NCI-H146 treated with DMSO at 0.1 percent for 48 hours (cell line): Measurements from ENCODE around the gene DOK5.

ENCODE experiments used
- DNase-seq: peaks from one replicate; lab custom pipeline; 2025; ENCODE audit not compliant: unreplicated experiment; lab: John Stamatoyannopoulos, UW

The DOK5 gene

DNA sequence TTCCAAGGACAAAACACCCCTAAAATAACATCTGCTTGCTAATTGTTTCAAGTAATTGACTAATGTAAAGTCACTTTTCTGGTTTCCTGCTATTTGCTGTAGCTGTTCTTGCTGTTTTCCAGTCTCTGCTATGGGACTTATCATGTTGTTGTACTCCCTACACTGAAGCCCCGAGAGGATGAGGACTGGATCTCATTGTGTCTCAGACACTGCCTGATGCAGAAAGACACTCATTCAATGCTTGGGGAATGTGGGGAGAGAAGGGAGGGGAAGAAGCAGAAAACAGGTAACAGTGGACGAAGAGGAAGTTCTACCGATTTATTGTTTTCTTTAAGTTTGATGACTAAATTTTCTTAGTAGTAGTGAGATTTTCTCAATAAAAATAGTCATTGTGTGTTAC, 79.8 kb downstream of the DOK5 start:
- no peak for DNase-seq

DNA sequence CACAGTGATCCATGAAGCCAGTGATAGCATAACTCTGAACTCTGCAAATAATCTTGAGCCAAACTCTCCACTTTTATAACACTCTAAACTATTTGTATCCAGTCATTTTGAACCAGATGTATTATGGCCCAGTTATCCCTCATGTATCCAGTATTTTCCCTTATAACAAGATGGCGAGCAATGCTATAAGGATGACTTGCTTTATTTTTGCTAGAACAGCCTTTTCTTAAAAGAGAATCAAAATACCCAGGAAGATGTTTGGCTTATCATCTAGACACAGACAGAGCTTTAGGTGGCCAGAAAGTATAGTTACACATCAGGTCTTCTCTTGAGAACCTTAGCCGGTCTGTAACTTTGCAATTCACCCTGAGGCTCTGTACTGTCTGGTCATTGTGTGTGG, 81.0 kb downstream of the DOK5 start:
- DNase-seq: no peak

DNA sequence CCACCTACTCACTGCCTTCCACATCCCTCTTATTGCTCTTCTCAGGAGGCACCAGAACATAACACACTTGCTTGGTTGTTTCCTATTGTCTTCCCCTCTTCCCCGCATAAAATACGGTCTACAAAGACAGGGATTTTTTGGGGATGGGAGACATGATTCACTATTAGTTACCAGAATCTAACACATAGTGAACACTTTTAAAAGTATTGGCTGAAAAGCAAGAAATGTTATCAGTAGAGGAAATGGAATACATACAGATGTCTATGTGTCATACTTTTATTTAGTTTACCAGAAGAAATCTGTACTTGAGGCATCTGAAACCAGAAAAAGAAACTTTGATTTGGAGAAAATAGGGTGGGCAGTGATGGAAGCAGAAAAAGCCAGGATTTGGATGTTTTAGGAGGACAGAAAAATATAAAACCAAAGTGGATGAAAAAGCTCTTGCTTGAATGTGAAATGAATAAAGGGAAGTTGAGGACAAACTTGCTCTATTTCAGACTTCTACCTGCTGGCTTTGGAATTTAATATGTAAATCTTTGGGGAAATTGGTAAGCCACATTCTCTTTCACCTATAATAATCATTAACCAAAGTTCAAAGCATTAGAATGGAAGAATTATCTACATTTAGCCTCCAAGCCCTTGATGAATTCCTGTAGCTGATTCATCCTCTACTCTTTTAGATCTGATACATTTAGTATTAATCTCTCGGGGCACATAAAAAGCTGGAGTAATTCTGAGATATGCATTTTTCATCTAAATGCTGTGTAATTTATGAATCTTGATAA, 82.6 kb downstream of the DOK5 start:
- no peak for DNase-seq

DNA sequence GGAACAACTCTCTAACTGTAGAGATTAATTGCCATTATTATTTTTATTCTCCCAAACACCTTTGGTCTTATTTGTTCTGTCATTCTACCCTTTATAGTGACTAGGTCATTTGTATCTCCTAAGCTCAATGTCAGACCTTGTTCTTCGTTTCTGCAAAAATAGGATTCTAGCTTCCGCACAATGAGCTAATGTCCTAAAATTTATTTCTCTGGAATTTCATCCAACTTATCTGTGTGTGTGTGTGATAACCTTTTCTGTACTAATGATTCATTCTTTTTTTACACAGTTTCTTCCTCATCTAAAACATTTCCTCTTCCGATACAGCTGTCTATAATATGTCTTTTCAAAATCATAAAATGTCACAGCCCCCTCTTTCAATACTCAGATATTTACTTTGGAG, 84.5 kb downstream of the DOK5 start:
- DNase-seq: no peak

DNA sequence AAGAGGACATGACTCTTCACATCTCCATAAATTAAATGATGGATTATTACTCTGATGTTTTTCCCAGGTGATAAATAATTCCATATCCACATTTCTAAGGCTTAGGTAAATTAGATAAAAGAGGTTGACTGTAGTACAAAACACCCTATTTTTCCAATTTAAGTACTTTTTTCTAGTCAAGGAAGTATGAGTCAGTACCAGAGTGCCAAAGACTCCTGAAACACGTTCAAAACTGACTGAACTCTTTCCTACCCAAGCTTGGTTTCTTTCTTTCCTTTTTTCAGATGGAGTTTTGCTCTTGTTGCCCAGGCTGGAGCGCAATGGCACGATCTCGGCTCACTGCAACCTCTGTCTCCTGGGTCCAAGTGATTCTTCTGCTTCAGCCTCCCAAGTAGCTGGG, 85.0 kb downstream of the DOK5 start:
- DNase-seq: no peak

DNA sequence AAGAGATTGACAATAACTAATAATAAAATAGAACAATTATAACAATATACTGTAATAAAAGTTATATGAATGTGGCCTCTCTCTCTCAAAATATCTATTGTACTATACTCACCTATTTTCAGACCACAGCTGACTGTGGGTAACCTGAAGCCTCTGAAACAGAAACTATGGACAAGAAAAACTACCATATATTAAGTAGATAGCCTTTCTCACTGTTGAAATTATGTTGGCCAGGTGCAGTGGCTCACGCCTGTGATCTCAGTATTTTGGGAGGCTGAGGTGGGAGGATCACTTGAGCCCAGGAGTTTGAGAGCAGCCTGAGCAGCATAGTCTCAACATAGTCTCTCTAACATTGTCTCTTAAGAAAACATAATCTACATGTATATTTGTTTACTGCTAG, 89.9 kb downstream of the DOK5 start:
- no peak for DNase-seq

DNA sequence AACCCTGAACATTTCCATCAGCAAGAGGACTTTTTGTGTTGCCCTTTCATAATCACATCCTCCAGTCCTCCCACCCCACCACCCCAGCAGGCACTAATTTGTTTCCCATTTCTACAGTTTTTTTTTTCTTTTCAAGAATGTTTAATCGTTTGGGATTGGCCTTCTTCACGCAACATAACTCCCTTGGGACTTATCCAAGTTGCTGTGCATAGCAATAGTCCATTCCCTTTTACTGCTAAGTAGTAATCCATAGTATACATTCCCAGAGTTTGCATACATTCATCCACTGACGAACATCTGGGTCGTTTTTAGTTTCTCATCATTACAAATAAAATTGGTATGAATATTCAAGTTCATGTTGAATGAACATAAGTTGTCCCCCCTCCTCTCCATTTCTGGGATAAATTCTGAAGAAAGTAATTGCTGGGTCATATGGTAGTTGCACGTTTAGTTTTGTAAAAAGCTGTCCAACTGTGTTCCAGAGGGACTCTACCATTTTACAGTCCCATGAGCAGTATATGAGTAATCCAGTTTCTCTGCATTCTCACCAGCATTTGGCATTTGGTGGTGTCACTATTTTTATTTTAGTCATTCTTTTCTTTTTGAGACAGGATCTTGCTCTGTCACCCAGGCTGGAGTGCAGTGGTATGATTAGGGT, 90.8 kb downstream of the DOK5 start:
- DNase-seq: no peak

DNA sequence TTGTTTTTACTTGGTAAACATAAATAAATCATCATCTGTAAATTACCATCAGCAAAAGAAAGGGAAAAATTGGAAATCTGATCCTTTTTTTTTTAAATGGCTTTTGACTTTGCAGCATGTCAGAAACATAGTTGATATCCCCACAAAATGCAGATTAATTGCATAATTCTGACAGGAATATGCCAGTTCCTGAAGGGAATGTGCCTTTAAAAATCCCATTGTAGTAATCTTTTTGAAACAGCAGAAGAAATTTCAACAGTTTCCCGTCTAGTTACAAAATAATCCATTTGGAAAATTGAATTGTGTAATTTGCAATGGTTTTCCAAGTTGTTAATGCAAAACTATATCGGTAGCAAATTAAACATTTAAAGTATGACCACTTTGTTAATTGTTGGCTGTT, 95.2 kb downstream of the DOK5 start:
- DNase-seq: no peak

DNA sequence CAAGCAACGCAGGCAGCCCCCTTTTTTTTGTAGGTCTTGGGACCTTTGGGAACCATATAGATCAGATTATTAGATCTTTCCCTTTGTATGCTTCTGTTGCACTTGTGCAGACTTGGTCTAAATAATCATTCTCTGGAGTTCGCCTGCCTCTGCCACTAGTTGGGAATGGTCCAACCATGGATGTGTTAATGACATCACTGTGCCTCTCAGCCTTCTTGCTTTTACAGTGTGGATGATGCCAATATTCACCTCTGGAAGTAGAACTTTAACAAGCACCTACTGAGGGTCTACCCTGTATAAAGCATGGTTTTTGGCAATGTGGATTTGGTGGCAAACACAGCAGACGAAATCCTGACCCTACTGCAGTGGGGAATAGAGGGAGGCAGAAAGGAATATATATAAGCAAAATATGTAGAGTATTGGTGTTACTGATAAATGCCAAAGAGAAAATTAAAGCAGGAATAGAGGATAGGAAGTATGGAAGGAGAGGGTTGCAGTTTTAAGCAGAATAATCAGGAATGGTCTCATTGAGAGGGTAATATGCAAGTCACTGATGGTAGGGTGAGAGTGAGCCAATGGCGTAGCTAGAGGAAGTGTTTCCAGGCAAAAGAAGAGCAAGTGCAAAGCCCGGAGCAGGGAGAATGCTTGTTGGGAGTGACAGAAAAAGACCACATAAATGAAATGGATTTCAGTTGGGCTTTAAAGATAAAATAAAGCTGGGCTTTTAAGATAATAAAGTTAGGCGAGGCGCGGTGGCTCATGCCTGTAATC, 97.5 kb downstream of the DOK5 start:
- DNase-seq: no peak

DNA sequence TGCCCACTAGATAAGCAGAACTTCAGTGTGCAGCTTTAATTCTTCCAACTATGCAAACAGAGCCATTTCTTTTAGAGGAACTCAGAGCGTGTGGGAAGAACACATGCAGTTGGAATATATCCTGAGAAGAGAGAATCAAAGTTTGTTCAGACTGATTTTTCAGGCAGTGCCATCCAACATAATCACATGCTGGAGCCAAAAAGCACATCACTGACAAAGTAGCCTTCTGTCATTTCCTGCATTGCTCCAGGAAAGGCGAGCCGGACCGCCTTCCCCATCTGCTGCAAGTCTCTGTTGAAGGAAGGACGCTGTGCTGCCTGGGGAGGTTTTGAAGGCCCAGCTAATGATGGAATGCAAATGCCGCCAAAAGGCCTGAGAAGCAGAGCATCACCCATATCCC, 98.4 kb downstream of the DOK5 start:
- DNase-seq: no peak

DNA sequence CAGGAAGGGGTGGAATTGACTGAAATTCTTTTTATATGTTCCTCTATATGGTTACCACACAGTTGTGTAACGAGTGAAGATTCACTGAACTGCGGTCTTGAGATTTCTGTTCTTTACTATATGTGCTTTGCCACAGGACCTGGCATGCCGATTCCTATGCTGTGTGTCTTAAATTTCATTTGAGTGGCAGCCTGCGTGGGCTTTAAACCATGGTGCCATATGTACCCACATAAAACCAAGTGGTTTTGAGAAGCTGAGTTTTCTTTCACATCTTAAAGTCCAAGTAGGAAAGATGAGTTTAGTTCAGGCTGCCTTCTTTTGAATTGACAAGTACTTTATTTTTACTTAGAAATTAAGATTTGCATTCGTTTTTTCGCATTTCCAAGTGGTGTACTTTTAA, 101.1 kb downstream of the DOK5 start:
- no peak for DNase-seq

DNA sequence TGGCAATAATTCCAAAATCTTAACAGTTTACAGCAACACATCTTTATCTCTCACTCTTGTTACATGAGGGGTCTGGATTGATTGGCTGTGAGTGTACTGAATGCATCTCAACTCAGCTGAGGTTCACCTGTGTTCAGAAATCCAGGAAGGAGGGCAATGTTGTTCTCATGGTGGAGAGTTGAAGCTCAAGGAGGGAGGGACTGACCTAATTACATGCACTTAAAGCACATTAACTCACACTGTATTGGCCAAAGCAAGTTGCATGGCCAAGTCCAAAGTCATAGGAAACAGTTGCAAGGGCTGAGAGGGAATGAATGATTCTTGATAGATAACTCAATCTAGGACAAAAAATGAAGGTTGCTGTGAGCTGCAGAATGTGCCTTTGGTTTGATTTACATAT, 102.2 kb downstream of the DOK5 start:
- DNase-seq: no peak

DNA sequence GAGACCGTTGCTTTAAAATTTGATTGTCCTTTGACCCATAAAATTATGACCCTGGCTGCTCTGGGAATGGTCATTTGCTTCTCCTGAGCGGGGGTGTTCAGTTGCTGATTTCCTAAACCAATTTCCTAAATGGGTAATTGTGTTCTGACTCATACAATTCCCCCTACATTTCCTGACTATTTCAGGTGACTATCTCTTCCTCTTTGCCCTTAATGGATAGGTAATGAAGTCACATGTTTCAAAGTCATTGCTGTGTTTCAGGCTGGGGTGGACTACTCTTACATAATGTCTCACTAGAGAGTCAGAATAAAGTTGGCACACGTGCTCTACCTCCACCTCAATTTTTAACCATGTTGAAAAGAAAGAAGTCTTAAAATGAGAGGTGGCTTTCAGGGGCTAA, 109.8 kb downstream of the DOK5 start:
- DNase-seq: no peak

DNA sequence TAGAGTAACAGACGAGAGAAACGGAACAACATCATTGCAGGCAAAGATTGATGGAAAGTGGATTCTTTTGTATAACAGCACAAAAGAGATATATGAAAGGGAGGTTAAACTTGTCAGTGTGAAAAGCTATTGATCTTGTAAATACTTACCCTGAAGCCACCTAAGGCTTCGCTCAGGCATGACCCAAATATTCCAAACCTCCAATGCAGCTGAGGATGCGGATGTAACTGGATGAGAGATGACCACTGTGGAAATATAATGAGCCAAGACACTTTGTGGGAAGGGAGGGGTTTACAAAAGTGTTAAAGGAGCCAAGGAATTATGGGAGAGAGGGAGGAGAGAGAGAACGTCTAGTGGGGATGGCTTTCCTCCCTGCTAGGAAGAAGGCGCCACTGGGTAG, 112.0 kb downstream of the DOK5 start:
- DNase-seq: no peak

DNA sequence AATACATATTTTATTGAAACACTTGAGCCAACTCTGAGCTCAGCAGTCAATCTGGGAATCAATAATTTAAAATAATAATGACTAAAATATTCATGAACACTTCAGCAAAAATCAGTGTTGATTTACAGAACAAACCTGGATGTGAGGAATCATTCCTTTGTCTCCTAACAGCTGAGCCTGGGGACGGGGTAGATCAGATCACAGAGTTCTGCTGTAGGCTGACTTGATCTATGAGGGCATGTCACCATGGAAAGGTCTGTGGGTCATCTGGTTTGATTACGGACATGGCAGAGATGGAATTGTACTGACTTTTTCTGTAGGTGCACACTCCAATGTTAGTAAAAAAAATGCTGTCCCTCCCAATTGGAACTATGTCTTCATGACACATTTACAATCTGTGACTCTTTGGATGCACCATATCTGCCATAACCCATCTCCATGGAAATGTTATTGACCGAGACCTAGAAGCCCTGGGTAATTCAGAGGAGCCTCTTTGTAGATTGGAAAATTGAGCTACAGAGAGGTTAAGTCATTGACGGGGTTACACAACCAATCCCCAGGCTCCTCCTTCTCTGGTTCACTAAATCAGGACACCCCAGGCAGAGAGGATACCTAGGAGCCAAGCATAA, 114.1 kb downstream of the DOK5 start:
- DNase-seq: no peak

DNA sequence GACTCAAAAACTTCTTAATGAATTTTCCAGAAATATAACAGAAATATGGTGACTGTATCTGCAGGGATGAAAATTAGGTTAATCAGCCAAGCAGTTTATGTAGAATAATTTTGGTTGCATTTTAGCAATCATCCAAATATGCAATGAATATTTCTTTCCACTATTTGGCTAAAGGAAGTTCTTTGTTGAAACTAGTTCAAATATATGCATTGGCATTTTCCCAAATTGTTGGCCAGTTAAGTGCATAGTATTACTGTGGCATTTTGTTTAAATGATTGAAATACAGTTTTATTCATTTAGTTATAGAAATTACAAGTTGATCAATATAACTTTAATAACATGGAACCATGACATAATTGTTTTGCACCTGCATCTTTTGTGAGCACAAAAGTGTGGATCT, 115.5 kb downstream of the DOK5 start:
- DNase-seq: no peak

DNA sequence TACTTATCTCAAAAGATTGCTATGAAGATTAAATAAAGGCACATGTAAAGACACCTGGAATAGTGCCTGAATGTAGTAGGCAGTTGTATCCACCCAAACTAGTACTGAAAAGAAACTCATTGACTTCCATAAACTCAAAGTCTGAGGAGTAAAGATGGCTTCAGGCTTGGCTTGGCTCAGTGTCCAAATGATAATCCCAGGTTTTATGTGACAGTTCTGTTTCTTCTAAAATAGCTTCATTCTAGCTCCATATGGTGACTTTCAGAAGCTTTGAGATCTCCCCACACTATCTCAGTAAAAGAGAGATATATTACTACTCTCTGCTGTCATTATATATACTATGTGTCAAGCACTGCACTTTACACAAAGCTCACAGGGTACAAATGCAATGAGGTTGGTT, 121.3 kb downstream of the DOK5 start:
- no peak for DNase-seq

DNA sequence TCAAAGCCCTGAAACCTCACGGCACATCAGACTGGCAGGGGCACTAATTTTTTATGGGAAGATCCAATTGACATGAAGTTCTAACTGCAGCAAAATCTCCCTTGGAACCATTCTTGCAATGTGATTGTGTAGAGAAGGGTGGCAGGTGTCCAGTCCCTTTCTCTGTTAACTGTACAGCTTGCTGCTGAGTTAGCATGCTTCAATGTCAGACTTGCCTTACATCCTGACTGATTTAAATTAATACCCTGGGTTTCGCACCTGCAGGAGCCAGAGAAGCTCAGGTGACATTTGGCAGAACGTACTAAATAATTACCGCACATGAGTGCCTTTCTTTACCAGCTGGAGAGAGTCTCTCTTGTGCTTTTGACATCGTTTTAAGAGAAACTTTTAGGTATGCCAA, 123.0 kb downstream of the DOK5 start:
- DNase-seq: no peak

DNA sequence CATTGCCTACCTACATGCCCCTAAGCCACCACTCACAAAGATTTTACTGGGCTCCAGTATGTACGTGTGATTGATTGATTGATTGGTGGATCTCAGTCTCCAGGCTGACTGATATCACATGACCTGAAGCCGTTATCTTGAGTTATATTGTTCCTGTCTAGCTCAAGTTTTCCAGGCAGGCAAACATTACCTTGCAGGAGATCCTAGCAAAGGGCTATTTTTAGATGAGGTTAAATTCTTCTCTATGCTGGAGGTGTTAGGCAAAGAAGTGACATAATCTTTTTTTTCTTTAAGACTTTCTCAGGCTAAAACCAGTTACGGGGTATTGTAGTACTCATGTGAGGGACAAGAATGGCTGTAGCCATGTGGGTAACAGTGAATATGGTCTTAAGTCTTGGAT, 125.2 kb downstream of the DOK5 start:
- no peak for DNase-seq

DNA sequence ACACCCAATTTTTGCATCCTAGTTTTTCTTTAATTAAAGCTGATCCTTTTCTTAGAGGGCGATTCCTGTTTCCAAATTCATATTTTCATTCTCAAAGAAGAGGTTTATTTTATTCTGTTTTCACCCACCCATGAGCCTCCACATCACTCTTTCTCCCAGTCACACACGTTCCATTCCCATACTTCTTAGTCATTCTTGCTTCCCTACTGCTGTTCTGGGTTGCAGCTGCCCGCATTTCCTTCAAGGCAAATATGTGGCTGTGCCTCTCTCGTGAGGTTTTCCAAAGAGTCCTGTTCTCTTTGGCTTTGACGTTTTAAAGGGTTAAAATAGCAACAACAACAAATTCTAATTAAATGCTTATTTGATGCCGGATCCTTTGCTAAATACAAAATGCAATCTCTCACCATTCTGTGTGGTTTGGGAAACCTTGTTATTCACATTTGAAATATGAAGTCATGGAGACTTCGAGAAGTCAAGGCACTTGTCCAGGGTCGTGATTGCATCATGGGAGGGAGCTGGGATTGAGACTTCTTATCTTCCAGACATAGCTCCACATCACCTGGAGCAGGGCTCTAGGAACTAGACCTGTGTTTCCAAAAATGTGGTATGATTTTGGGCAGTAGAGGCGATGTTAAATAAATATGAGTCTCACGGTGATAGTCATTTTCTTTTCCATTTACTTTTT, 126.6 kb downstream of the DOK5 start:
- no peak for DNase-seq

DNA sequence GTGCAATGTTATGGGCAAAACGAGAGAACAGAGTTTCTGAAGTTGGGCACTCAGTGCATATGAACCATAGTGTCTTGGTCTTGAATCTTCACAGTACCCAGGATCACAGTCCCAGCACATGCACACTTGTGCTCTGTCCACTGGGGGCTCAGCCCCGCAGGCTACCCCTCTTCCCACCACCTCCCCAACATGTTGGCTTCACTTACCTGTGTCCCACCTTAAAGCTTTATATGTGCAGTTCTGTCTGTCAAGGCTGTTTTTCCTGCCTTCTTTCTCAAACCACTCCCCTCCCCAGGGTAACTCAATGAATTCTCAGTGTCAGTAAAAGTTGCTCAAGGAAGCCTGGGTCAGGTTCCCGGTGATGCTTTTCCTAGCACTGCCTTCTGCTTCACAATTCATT, 129.9 kb downstream of the DOK5 start:
- DNase-seq: no peak
